Spleen (tissue), 7 donors: ENCODE data around the gene SERAC1.

Source experiments
- POLR2A ChIP-seq, 3 donors: fragments of 450-650 bp; IDR thresholded peaks; one replicate each; pipeline ENCODE4 v1.5.1; 2017; ENCODE audit warnings: antibody characterized with exemption in 3 of 3, mild to moderate bottlenecking in 1 of 3
- POLR2AphosphoS5 ChIP-seq, 3 donors: sonication (generic); formaldehyde crosslinking; IDR thresholded peaks; one replicate each; pipeline ENCODE4 v1.5.1; 2017; ENCODE audit warnings: antibody characterized with exemption in 3 of 3
- TF ChIP-seq, protein P1 (sequence below), 11 experiments: fragments of 200-600 bp in 7 of 11; fragments of 450-650 bp in 4 of 11; sonication (generic) in 4 of 11; IDR thresholded peaks in 8 of 11; conservative IDR thresholded peaks in 3 of 11; 1 replicate in 7 of 11; 2 replicates in 4 of 11; pipeline versions ENCODE4 v1.4.0 to v1.8.0; 2016 to 2021; ENCODE audit warnings: antibody characterized with exemption in 11 of 11, inconsistent platforms in 4 of 11, mild to moderate bottlenecking in 1 of 11
- donor health status: DM: no; HTN: no; CAD: no; lungs with moderate emphysema.
- donor health status: DM: no; HTN: no; CAD: no.
- donor health status: DM: no; HTN: no; CAD: no.

DNA sequence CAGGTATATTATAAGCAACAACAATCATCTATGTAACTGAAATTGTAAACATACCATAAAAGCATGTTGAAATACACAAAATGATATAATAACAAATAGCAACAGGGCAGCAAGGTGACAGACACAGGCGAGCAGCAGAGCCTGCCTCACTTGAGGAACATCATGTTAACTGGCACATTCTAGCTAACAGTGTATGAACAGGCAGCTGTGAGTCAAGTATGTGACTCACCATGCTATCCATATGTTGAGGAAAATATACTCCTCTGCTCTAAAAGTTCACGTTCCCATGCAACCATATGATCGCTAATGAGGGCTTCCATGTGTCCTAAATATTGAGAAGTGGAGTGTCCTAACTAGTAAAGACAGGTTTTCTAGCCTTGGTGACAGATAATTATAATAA lies 18.4 kb downstream of the SERAC1 start:
- TF ChIP-seq, protein P1, sequence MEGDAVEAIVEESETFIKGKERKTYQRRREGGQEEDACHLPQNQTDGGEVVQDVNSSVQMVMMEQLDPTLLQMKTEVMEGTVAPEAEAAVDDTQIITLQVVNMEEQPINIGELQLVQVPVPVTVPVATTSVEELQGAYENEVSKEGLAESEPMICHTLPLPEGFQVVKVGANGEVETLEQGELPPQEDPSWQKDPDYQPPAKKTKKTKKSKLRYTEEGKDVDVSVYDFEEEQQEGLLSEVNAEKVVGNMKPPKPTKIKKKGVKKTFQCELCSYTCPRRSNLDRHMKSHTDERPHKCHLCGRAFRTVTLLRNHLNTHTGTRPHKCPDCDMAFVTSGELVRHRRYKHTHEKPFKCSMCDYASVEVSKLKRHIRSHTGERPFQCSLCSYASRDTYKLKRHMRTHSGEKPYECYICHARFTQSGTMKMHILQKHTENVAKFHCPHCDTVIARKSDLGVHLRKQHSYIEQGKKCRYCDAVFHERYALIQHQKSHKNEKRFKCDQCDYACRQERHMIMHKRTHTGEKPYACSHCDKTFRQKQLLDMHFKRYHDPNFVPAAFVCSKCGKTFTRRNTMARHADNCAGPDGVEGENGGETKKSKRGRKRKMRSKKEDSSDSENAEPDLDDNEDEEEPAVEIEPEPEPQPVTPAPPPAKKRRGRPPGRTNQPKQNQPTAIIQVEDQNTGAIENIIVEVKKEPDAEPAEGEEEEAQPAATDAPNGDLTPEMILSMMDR (IDR thresholded peaks at IDR 0.05 in 8 of 11, conservative IDR thresholded peaks at IDR 0.05 in 3 of 11) = no peak
- no peak for TF ChIP-seq POLR2AphosphoS5 (IDR thresholded peaks at IDR 0.05)
- TF ChIP-seq POLR2A (IDR thresholded peaks at IDR 0.05) = no peak
